ENCODE data around the gene CFL1. TPM values are rescaled to one million over a fixed set of nuclear protein-coding genes. Genes with fewer than 3 reads are reported as not detected.

CFL1 gene
- total RNA-seq, 1 experiment from 2014 or later: 1,911 TPM

- Histone ChIP-seq H3K27ac (ENCODE audit: low read length) (peak overlapping the region; percentile 58), H3K4me3 (ENCODE audit: low read depth in 2 of 2, low read length in 2 of 2) (no peak overlapping the region), H3K27me3 (ENCODE audit: control insufficient read depth, insufficient read depth, low read length) (no peaks in the 10 kb centered on the region), H3K4me1 (ENCODE audit: control insufficient read depth, insufficient read depth, low read length) (peaks cover 16% of the 10 kb centered on the region), H3K36me3 (ENCODE audit: control insufficient read depth, insufficient read depth, low read length) (no peaks in the 10 kb centered on the region; the same call in 1 of the 2 replicates), H3K9me3 (ENCODE audit: control insufficient read depth, insufficient read depth, low read depth, low read length) (no peaks in the 10 kb centered on the region)
- intact Hi-C loops (cut with micrococcal nuclease; ENCODE audit: unreplicated experiment): no loop called here
- ChIA-PET POLR2A (no interaction called here), CTCF (no interaction called here)
- no peak for ATAC-seq
- no peak for DNase-seq (ENCODE audit: low read depth, low spot score)
- in situ Hi-C loops (cut with HindIII; ENCODE audit: low pct_unique_long_range_greater_than_20kb, low sequenced_read_pairs): no loop called here
- no peak for TF ChIP-seq TCF7L2 (IDR thresholded peaks at IDR 0.05; ENCODE audit: low read depth, low read length)
- 0 out of 2 replicates have a peak, but pooled peaks have one; percentile 33 for TF ChIP-seq POLR2AphosphoS5 (IDR thresholded peaks at IDR 0.05; ENCODE audit: low read depth, low read length)
- no peak for TF ChIP-seq SIN3A (IDR thresholded peaks at IDR 0.05; ENCODE audit: borderline replicate concordance, insufficient read depth, low read depth, low read length)
- BruUV-seq (replicated peaks): no TSS peak
These were observed 9.5 kb upstream of the CFL1 start for GRCh38 chr11:65867284-65868071.

- H3K4me1 ChIP-seq (ENCODE audit: control insufficient read depth, insufficient read depth, low read length): peaks cover 24% of the 10 kb centered on the region
- POLR2A ChIA-PET: interaction anchor here (0.6 kb wide), 1 partner anchor 31 kb away, joined by 3 read pairs; no protein-coding TSS in a partner anchor
- no peaks in the 10 kb centered on the region for H3K9me3 ChIP-seq (ENCODE audit: control insufficient read depth, insufficient read depth, low read depth, low read length)
- peak overlapping the region; percentile 58 for H3K27ac ChIP-seq (ENCODE audit: low read length)
- no peak overlapping the region for H3K4me3 ChIP-seq (ENCODE audit: low read depth in 2 of 2, low read length in 2 of 2)
- intact Hi-C loops (cut with micrococcal nuclease; ENCODE audit: unreplicated experiment) (no loop called here), in situ Hi-C loops (cut with HindIII; ENCODE audit: low pct_unique_long_range_greater_than_20kb, low sequenced_read_pairs) (no loop called here)
- no peak for DNase-seq (ENCODE audit: low read depth, low spot score)
- no peak for TF ChIP-seq TCF7L2 (IDR thresholded peaks at IDR 0.05; ENCODE audit: low read depth, low read length)
- TF ChIP-seq POLR2AphosphoS5 (IDR thresholded peaks at IDR 0.05; ENCODE audit: low read depth, low read length): peak; percentile 34; the same call in 1 of the 2 replicates
- CTCF ChIA-PET: no interaction called here
- no TSS peak for BruUV-seq (replicated peaks)
- no peaks in the 10 kb centered on the region; the same call in 1 of the 2 replicates for H3K36me3 ChIP-seq (ENCODE audit: control insufficient read depth, insufficient read depth, low read length)
- no peak for ATAC-seq
- no peaks in the 10 kb centered on the region for H3K27me3 ChIP-seq (ENCODE audit: control insufficient read depth, insufficient read depth, low read length)
These were observed 8.7 kb upstream of the CFL1 start for GRCh38 chr11:65866509-65867283.

DNA sequence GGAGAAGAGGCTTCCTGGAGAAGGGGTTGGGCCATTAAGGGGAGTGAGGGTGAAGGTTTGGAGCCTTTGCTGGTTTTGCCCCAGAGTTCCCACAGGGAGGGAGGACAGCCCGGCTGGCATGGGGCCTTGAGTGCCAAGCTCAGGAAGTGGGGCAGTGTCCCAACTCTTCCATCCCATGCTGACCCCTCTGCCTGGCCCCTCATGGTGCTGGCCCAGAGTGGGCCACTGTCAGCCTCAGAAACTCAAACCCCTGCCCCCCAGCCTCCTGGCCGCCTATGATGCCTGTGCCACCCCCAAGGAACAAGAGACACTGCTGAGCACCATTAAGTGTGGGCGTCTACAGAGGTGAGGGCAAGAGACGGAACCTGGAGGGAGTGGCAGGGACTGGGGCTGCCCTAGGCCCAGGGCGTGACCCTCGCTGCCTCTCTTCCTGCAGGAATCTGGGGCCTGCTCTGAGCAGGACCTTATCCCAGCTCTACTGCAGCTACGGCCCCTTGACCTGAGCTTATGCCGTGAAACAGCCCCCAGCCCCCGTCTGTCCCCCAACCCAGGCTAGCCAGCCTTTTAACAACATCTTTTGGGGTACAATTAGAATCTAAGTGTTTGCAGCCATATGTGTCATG, 7.7 kb upstream of the CFL1 start:
- no peak overlapping the region for H3K27ac ChIP-seq (ENCODE audit: low read length)
- ATAC-seq: no peak
- ChIA-PET CTCF (no interaction called here), POLR2A (no interaction called here)
- H3K27me3 ChIP-seq (ENCODE audit: control insufficient read depth, insufficient read depth, low read length): no peaks in the 10 kb centered on the region
- H3K9me3 ChIP-seq (ENCODE audit: control insufficient read depth, insufficient read depth, low read depth, low read length): no peaks in the 10 kb centered on the region
- no peak for DNase-seq (ENCODE audit: low read depth, low spot score)
- TF ChIP-seq SIN3A (IDR thresholded peaks at IDR 0.05; ENCODE audit: borderline replicate concordance, insufficient read depth, low read depth, low read length): no peak
- TF ChIP-seq REST (IDR thresholded peaks at IDR 0.05; ENCODE audit: insufficient read depth in 1 of 2, low read depth in 2 of 2, low read length in 1 of 2): no peak
- TF ChIP-seq POLR2AphosphoS5 (IDR thresholded peaks at IDR 0.05; ENCODE audit: low read depth, low read length): no peak; the same call in 1 of the 2 replicates
- TF ChIP-seq TCF7L2 (IDR thresholded peaks at IDR 0.05; ENCODE audit: low read depth, low read length): no peak
- no peak for TF ChIP-seq CTCF (IDR thresholded peaks at IDR 0.05)
- H3K4me3 ChIP-seq (ENCODE audit: low read depth in 2 of 2, low read length in 2 of 2): no peak overlapping the region
- peaks cover 2% of the 10 kb centered on the region for H3K36me3 ChIP-seq (ENCODE audit: control insufficient read depth, insufficient read depth, low read length)
- peaks cover 26% of the 10 kb centered on the region for H3K4me1 ChIP-seq (ENCODE audit: control insufficient read depth, insufficient read depth, low read length)
- in situ Hi-C loops (cut with HindIII; ENCODE audit: low pct_unique_long_range_greater_than_20kb, low sequenced_read_pairs) (no loop called here), intact Hi-C loops (cut with micrococcal nuclease; ENCODE audit: unreplicated experiment) (no loop called here)
- BruUV-seq (replicated peaks): no TSS peak

Measured in Panc1 (cell line).